Measurements from ENCODE around the gene MPC1L.
"Not testable (repeated sequence)": the region's sequence is repeated elsewhere in the genome, so short reads cannot be mapped to it uniquely, and the experiment has no call there.

The MPC1L gene

DNA sequence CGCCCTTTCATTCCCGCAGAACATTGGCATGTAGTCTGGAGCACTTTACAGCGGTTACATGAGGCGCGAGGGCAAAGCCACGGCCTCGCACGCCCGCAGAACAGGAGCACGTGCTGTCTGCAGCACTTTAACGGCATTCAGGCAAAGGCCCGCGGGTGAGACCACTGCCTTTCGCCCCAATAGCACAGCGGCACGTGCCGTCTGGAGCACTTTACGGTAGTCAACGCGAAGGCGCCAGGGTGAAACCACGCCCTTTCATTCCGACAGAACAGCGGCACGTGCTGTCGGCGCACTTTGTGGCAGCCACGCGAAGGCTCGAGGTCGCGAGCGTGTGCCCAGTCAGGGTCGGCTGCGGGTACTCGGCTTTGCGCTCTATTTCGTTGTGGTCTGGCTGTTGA is at the start of gene MPC1L:
Gene MPC1L (plus strand): TSS at position 290 of the 398 bp plus-strand sequence. CDS start 138 bp downstream, outside the sequence.
- no peak for DNase-seq (ENCODE audit: low spot score)

DNA sequence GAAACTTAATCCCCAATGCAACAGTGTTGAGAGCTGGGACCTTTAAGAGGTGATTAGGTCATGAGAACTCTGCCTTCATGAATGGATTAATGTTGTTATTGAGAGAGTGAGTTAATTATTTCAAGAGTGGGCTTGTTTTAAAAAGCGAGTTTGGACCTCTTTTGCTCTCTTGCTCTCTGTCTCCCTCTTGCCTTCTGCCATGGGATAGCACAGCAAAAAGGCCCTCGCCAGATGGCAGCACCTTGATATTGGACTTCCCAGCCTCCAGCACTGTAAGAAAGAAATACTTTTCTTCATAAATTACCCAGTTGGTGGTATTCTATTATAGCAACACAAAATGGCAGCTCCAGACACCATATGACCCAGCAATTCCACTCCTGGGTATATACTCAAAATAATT is 49.5 kb upstream of the MPC1L start:
- no peak for DNase-seq (ENCODE audit: low spot score)

DNA sequence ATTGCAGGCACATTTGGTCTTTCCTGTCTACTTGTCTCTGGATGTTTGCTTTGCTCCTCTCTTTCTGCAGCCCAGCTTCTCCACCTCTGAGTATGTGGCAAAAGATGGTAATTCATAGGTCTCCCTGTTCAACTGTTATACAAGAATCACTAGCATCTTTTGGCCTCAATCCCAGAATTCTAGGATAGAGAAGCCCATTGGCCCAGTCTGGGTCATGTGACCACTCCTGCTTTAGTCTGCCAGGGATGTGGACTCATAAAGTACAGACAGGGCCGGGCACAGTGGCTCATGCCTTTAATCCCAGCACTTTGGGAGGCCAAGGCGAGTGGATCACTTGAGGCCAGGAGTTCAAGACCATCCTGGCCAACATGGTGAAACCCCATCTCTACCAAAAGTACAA is 47.8 kb upstream of the MPC1L start:
- peak; percentile 50 for DNase-seq (ENCODE audit: low spot score)

DNA sequence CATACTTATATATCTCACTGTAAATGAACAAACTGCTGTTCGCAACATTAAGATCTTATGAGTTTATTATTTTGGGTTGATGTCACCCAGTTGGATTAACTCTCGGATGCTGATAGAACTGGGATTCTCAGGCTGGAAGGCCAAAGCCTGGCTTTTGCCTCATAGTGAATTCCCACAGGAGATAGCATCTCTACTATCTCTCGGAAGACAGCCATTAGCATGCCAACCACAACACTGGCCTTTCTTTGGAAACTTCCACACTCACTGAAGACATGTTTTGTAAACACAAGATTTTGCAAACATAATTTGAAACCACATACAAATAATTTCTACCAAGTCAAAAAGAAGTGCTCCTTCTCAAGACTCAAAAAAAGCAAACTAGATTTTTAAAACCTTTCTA is 46.9 kb upstream of the MPC1L start:
- no peak for DNase-seq (ENCODE audit: low spot score)

DNA sequence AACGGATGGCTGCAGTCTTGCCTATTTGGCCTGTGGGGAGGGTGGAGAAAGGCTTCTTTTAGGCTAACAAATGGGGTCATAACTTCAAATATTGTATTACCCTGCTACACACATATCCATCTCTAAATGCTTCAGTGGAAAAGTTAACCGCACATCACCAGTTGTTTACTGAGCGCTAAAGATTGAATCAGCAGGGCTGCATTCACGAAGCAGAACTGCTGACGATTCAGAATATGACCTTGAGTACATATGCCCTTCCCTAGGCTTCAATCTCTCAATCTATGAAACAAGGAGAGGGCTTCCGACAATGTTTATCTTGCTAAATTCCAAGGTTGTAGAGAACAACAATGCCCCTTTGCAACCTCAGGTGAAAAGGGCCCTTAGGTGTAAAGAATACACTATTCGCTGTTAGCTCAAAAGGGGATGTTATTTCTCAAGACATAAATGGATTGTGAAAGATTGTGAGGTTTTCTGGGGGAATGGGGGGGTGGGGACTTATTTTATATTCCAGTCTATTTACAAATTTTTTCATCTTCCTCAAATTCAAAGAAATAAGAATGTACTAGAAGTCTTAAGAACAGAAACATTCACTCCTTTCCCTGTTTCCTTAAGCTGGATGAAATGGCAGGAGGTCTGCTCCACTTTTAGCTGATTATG is 45.1 kb upstream of the MPC1L start:
- DNase-seq (ENCODE audit: low spot score): no peak

DNA sequence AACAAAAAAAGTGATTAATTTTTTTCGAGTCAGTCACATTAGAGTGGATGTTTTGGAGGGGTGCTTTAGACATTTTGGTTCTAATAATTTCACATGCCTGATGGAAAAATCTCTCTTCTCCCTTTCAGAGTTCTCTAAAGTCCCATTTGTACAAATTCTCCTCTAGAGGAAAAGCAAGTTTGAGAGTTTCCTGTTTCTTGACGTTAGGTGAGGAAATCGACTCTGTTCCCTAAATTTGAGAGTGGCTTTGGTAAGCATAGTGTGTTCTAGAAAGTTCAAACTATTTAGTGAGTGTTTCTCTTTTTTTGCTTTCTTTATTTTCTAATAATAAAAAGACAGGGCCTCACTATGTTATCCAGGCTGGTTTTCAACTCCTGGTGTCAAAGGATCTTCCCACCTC is 44.1 kb upstream of the MPC1L start:
- DNase-seq (ENCODE audit: low spot score): no peak

DNA sequence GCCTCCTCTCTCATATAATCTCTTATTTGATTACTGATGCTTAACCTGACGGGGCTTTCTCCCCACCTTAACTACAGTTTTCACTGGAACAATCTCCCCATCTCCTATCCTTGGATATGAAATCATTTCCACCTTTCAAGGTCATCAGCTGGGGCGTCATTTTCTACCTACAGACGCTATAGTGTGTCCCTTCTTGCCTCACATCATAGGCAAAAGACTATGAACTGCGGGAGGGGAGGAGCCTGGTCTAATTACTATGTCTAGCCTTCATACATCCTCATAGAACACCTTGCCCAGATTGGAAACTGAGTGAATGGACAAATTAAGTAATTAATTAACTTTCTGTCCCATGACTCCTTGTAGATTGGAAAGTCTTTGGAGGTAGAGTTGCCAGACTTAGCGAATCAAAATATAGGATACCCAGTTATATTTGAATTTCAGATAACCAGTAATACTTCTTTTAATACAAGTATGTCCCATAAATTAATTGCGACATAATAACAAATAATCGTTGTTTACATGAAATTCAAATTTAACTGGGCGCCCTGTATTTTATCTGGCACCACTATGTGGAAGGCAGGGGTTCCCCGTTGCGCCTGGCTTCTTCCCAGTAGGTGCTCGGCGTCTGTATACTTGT is 43.2 kb upstream of the MPC1L start:
- no peak for DNase-seq (ENCODE audit: low spot score)

DNA sequence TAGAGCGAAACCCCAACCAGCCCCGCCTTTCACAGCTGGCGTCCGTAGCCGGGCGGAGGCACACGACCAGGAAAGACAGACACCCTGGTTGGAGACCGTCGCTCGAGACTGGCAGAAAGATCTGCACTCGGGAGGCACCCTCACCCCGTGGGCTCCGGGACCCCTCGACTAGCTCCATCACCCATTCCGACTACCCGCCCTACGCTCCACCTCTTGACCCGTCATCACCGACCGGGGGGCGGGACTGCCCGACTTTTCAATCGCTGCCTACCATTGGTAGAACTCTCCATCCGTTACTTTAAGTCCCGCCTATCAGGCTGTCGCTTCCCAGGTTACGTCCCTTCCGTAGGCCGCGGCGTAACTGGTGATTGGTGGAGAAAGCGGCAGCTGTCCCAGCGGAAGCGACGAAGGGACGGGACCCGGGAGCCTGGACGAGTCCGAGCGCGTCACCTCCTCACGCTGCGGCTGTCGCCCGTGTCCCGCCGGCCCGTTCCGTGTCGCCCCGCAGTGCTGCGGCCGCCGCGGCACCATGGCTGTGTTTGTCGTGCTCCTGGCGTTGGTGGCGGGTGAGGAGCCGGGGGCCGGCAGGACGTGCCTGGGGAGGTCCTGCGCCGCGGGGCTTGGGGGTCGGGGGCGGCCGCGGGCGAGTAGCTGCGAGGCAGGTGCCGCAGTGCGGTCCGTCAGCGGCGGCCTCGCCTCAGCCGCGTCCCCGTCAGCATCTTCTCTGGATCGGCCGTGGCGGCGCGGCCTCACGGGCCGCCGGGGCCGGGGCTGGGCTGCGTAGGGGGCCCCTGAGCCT is 42.5 kb upstream of the MPC1L start, which contains the start of gene ATP6AP2:
Gene ATP6AP2 (plus strand): TSS at position 434 of the 799 bp plus-strand sequence. CDS start 96 bp downstream, at position 530.
- peak; percentile 94 for DNase-seq (ENCODE audit: low spot score)

DNA sequence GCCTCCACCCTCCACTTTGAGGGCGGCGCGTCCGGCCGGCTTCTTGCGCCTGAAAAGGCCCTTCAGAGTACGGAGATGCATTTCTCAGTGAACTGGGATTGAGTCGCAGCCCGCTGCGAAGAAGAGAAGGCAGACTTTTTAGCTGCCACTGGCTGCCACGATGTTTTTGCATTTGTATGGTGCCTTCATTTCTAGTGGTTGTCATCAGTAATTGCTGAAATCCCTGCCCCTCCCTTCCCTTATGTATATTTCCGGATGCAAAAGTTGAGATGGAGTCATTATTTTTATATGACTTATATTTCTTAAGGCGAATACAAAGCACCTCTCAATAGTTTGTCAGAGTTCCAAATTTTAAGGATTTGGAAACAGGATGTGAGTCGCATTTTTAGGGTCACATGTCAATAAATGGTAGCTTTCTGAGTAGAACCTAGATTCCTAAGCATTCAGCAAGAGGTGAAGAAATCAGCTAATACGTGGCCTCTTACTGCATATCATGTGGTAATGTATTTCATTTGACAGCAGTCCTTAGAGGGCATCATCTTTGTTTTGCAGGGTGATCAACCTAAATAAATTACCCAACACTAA is 41.8 kb upstream of the MPC1L start:
- DNase-seq (ENCODE audit: low spot score): no peak

DNA sequence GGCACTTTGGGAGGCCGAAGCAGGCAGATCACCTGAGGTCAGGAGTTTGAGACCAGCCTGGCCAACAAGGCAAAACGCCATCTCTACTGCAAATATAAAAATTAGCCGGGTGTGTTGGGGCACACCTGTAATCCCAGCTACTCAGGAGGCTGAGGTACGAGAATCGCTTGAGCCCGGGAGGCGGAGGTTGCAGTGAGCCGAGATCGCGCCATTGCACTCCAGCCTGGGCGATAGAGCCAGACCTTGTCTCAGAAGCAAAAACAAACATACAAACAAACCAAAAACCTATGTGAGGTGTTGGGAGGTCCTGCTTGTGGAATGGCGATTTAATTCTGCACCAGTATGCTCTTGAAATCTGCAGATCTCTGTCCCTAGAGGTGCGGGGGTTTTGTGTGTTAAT is 41.0 kb upstream of the MPC1L start:
- DNase-seq (ENCODE audit: low spot score): not testable (repeated sequence)

DNA sequence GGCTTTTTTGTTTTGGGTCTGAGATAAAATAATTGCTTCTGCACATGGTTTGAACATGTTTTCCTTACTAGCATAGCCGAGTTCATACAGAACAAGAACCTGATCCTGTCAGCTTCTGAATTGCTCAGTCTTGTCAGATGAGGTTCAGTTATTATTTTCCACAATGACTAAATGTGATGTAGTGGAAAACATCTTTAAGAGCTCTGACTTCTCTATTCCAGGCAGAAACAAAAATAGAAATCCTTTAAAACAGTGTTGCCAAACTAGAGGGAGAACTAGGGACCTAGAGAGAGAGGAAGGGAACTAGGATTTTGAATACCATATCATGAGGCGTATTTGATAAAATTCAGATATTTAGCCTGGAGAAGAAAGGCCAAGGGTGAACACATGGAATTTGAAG is 40.4 kb upstream of the MPC1L start:
- DNase-seq (ENCODE audit: low spot score): no peak

DNA sequence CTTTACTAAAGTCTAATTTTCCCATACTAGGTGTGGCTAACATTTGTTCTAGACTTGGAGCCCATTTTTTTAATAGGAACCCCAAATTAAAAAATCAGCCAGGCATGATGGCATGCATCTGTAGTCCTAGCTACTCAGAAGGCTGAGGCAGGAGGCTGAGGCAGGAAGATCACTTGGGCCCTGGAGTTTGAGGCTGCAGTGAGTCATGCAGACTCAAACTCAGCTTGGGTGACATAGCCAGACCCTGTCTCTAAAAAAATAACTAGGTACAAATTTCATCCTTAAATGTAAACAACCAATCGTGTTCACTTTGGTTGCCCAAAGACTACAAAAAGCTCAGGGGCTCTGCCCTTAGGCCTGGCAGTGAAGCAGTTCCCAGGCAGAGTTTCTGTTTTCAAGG is 35.6 kb upstream of the MPC1L start:
- not testable (repeated sequence) for DNase-seq (ENCODE audit: low spot score)

DNA sequence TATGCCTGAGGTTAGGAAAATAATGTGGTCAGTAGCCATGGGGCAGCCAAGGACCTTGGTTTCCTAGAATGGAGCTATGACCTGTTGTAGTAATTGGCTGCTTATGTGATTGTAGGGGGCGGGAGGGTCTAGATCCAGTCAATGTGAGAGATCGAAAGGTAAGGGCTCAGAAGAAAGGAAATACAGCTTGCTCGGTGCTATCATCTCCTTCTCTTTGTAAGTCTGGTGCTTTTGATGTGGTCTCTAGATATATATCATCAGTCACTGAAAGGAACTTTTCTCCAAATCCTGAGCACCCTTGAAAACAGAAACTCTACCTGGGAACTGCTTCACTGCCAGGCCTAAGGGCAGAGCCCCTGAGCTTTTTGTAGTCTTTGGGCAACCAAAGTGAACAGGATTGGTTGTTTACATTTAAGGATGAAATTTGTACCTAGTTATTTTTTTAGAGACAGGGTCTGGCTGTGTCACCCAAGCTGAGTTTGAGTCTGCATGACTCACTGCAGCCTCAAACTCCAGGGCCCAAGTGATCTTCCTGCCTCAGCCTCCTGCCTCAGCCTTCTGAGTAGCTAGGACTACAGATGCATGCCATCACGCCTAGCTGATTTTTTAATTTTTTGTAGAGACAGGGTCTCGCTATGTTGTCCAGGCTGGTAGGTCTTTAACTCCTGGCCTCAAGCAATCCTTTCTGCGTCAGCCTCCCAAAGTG is 33.5 kb upstream of the MPC1L start:
- not testable (repeated sequence) for DNase-seq (ENCODE audit: low spot score)

DNA sequence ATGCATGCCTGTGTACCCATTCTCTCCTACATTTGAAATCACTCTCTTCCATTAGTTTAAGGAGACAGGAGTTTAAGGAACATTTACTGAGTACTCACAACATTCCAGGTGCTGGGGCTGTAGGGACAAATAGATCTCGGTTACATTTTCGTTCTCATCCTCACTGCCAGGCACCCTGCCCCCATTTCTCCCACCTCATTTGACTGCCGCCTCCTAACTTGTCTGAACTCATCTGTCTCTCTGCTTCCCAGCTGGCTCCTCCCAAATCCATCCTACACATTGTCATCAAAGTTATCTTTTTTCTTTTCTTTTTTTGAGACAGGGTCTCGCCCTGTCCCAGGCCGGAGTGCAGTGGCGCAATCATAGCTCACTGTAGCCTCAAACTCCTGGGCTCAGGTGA is 19.8 kb upstream of the MPC1L start:
- DNase-seq (ENCODE audit: low spot score): no peak

DNA sequence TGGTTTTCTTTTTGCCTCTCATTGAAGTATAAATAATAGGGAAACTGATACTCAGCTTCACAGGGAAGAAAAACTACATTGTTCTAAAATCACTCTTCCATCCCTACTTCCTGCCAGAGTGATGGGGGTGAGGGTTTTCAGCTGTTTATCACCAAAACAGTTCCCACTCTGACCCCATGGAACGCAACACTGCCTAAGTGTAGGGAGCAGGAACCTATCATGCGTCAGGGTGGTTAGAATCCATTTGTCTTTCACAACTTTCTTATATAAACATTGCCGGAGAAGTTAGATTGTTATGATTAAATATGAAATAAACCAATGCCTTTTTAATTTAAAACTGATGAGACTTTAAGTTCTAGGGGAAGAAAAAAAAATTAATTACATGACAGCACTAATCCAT is 15.8 kb upstream of the MPC1L start:
- DNase-seq (ENCODE audit: low spot score): no peak

DNA sequence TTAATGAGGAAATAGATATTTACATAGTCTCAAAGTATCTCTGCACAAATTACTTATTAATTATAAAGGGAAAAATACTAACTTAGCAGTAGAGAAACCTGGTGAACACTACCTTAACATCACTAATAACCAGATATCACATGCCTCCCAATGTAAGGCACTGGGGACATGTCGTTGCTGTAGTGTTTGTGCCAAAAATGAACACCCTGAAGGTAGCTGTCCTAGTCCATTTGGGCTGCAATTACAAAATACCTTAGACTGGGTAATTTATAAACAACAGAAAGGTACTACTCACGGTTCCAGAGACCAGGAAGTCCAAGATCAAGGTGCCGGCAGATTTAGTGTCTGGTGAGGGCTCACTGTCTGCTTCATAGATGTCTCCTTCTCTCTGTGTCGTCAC is 10.7 kb upstream of the MPC1L start:
- no peak for DNase-seq (ENCODE audit: low spot score)

DNA sequence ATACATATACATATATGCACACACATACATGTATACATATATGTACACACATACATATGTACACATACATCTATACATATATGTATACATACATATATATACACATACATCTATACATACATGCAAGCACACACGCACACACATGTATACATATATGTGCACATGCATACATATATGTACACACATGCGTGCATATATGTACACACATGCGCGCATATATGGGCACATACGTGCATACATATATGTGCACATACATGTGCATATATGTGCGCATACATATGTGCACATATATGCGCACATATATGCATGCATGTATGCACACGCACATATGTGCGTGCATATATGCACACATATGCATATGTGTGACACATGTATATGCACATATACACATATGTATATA is 7.3 kb upstream of the MPC1L start:
- no peak for DNase-seq (ENCODE audit: low spot score)

DNA sequence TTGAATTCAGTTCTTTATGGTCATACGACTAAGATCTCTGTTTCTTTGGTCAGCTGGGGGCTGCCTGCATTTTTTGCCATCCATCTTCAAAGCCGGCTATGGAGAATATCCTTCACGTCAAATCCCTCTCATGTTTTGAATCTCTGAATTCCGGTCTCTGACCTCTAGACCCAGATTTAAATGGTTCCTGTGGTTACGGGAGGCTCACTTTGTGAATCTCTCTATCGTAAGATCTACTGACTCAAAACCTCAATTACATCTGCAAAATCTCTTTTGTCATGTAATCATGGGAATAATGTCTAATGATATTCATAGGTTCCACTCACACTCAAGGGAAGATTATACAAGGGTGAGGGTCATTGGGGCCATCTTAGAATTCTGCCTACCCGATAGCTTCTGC is 5.7 kb upstream of the MPC1L start:
- no peak for DNase-seq (ENCODE audit: low spot score)

DNA sequence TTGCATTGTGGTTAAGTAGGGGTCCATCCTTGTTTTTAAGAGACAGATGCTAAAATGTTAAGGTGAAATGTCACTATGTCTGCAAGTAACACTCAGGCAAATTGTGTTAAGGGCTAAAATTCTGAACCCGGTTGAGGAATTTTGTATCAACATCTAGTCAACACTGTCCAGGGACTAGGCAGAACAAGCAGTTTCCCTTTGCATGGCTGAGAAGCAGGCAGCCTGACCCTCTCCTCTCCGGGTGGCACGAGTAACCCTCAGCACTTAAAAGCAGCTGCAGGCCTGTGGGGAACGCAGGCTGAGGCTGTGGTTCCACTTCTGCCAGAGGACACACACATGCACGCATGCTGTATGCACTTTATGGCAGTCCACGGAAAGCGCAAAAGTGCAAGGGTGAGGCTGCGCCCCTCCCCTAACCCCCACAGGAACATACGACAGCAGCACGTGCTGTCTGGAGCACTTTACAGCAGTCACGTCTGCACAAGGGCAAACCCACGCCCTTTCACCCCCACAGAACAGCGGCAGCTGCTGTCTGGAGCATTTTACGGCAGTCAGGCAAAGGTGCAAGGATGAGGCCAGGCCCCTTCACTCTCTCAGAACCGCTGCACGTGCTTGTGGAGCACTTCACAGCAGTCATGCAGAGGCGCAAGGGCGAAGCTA is 619 bp upstream of the MPC1L start:
- no peak for DNase-seq (ENCODE audit: low spot score)

DNA sequence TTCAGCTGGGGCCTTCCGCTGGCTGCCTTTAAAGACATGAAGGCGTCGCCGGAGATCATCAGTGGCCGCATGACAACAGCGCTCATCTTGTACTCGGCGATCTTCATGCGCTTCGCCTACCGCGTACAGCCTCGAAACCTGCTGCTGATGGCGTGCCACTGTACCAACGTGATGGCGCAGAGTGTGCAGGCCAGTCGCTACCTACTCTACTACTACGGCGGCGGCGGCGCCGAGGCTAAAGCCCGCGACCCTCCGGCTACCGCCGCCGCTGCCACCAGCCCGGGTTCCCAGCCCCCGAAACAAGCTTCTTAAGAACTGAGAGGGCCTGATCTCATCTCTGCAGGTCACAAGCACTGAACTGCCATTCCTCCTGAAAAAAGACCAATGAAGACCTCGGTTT is 437 bp downstream of the MPC1L start:
- no peak for DNase-seq (ENCODE audit: low spot score)

DNA sequence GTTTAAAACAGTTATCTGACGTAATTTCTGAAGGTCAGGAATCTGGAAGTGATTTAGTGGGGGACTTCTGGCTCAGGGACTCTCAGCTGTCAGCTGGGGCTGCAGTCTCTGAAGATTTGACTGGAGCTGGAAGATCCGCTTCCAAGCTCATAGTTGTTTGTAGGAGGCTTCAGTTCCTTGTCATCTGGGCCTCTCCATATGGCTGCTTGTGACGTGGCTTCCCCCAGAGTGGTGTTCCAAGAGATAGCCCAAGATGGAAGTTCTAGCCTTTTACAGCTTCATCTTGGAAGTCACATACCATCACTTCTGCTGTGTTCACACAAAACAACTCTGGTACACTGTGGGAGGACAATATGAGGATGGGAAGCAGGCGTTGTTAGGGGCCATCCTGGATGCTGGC is 2.1 kb downstream of the MPC1L start:
- DNase-seq (ENCODE audit: low spot score): no peak

DNA sequence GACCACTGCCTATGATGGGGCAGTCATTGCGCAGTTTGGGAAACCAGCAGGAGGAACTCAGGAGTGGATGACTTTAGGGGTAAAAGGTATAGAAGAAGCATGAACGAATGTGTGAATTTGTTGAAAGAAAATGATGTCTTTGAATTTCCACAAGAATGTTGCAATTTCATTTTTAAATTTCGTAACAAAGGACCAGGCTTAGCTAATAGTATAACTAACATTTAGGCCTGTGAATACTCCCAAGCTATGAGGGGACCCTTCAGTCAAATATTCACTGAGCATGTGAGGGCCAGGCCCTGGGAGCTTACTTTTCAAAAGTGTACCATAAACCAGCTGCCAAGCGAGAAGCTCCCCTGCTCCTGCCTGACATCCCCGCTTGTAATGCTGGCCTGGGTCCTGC is 5.3 kb downstream of the MPC1L start:
- DNase-seq (ENCODE audit: low spot score): no peak

All from AG08395 (cell line).